ENCODE measurements around the gene ELOVL6. TPM values are rescaled to one million over a fixed set of nuclear protein-coding genes. Genes with fewer than 3 reads are reported as not detected.

The ELOVL6 gene
- total RNA-seq, 2 donors from 2014 or later: 1.1 TPM

DNA sequence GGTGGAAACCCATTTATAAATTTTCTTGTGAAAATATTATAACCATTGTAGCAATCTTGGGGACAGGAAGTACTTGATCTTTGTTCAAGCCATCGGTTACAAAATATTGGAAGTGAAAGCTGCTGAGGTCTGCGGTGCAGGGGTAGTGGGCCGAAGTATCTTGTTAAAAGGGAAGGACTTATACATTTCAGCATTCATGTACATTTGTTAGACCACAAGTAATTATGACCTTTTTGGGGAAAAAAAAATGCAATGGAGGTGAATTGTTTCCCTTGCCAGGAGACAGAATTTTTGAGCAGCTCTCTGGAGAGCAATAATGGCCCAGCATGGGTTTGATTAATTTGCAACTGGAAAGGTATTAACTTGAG is 164.4 kb downstream of the ELOVL6 start:
- TF ChIP-seq, protein P1, sequence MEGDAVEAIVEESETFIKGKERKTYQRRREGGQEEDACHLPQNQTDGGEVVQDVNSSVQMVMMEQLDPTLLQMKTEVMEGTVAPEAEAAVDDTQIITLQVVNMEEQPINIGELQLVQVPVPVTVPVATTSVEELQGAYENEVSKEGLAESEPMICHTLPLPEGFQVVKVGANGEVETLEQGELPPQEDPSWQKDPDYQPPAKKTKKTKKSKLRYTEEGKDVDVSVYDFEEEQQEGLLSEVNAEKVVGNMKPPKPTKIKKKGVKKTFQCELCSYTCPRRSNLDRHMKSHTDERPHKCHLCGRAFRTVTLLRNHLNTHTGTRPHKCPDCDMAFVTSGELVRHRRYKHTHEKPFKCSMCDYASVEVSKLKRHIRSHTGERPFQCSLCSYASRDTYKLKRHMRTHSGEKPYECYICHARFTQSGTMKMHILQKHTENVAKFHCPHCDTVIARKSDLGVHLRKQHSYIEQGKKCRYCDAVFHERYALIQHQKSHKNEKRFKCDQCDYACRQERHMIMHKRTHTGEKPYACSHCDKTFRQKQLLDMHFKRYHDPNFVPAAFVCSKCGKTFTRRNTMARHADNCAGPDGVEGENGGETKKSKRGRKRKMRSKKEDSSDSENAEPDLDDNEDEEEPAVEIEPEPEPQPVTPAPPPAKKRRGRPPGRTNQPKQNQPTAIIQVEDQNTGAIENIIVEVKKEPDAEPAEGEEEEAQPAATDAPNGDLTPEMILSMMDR (IDR thresholded peaks at IDR 0.05): no peak
- Histone ChIP-seq H3K4me3 (no peak overlapping the region), H3K27ac (no peak overlapping the region), H3K4me1 (no peaks in the 10 kb centered on the region), H3K9me3 (no peaks in the 10 kb centered on the region), H3K36me3 (no peaks in the 10 kb centered on the region), H3K27me3 (peaks cover 0 to 7% of the 10 kb centered on the region in 2 donors)
- no peak for DNase-seq (ENCODE audit: low spot score)

DNA sequence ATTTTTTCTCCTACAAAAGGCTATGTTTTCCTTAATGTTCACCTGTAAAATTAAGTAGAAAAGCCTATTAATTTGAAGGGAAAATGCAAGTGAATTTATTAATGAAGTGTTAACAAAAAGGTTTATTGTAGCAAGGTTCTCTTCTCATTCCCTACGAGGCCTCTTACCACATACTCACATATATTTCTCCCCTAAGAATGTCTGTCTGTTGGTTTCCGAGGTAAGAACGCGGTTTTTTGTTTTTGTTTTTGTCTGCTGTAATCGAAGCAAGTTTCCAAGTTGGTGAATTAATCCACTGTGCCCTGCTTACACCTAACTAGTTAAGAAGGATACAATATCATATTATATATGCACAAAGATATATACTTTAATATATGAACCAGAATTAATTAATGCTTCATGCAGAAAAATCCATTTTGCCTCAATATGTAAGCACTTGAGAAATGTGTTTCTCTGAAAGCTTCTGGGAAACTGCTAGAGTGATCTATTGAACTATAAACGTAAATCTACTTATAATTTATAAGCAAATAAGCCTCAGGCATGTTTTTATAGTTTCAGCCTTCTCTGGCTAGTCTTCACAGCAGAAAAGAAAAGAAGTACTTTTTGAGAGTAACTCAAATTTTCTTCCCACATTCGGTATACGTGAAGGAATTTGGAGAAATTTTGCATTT is 164.9 kb downstream of the ELOVL6 start:
- Histone ChIP-seq H3K4me1 (no peaks in the 10 kb centered on the region), H3K27me3 (peaks cover 0 to 7% of the 10 kb centered on the region in 2 donors), H3K9me3 (no peaks in the 10 kb centered on the region), H3K27ac (no peak overlapping the region), H3K36me3 (no peaks in the 10 kb centered on the region), H3K4me3 (no peak overlapping the region)
- DNase-seq (ENCODE audit: low spot score): no peak
- TF ChIP-seq, protein P1 (IDR thresholded peaks at IDR 0.05): no peak

- TF ChIP-seq, protein P1 (IDR thresholded peaks at IDR 0.05): no peak
- no peaks in the 10 kb centered on the region for H3K9me3 ChIP-seq
- peaks cover 0 to 7% of the 10 kb centered on the region in 2 donors for H3K27me3 ChIP-seq
- H3K4me1 ChIP-seq: no peaks in the 10 kb centered on the region
- H3K4me3 ChIP-seq: no peak overlapping the region
- DNase-seq (ENCODE audit: low spot score): no peak
- H3K36me3 ChIP-seq: no peaks in the 10 kb centered on the region
- H3K27ac ChIP-seq: no peak overlapping the region
Measured at GRCh38 chr4:110032603-110033002, 165.8 kb downstream of the ELOVL6 start.

- no peaks in the 10 kb centered on the region for H3K36me3 ChIP-seq
- no peaks in the 10 kb centered on the region for H3K9me3 ChIP-seq
- no peak for DNase-seq (ENCODE audit: low spot score)
- TF ChIP-seq, protein P1 (IDR thresholded peaks at IDR 0.05): no peak
- H3K27me3 ChIP-seq: peaks cover 0 to 7% of the 10 kb centered on the region in 2 donors
- H3K4me3 ChIP-seq: no peak overlapping the region
- H3K27ac ChIP-seq: no peak overlapping the region
- no peaks in the 10 kb centered on the region for H3K4me1 ChIP-seq
Measured at GRCh38 chr4:110025718-110026117, 172.7 kb downstream of the ELOVL6 start.

GRCh38 chr4:110025056-110025455 is 173.4 kb downstream of the ELOVL6 start:
- peaks cover 0 to 6% of the 10 kb centered on the region in 2 donors for H3K27me3 ChIP-seq
- TF ChIP-seq, protein P1 (IDR thresholded peaks at IDR 0.05): no peak
- H3K27ac ChIP-seq: no peak overlapping the region
- no peak for DNase-seq (ENCODE audit: low spot score)
- H3K9me3 ChIP-seq: no peaks in the 10 kb centered on the region
- H3K36me3 ChIP-seq: no peaks in the 10 kb centered on the region
- no peak overlapping the region for H3K4me3 ChIP-seq
- no peaks in the 10 kb centered on the region for H3K4me1 ChIP-seq

DNA sequence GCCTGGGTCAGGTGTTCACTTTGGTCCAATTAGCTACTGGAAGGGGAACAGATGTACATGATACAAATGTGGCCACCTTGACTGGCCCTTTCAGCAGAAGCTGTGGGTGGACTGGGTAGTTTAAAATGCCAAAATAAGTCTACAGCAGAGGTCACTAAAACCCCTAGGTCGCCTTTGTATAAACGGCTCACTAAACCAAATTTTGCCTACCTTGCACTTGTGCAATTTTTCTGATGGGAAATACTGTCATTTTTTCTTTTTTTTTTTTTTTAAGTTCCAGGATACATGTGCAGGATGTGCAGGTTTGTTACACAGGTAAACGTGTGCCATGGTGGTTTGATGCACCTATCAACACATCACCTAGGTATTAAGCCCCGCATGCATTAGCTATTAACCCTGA is 176.0 kb downstream of the ELOVL6 start:
- no peaks in the 10 kb centered on the region for H3K4me1 ChIP-seq
- no peak for DNase-seq (ENCODE audit: low spot score)
- no peaks in the 10 kb centered on the region for H3K27me3 ChIP-seq
- no peaks in the 10 kb centered on the region for H3K9me3 ChIP-seq
- no peaks in the 10 kb centered on the region for H3K36me3 ChIP-seq
- TF ChIP-seq, protein P1 (IDR thresholded peaks at IDR 0.05): no peak
- no peak overlapping the region for H3K27ac ChIP-seq
- H3K4me3 ChIP-seq: no peak overlapping the region

Measured in right atrium auricular region (tissue), 2 donors.